ENCODE results near the gene TPCN1. TPM values are rescaled to one million over a fixed set of nuclear protein-coding genes. Genes with fewer than 3 reads are reported as not detected.

Gene TPCN1
- total RNA-seq, 2 donors from 2014 or later: 18.9 to 30.8 TPM

GRCh38 chr12:113274848-113275247 is 53.6 kb downstream of the TPCN1 start:
- Histone ChIP-seq H3K9me3 (ENCODE audit: control insufficient read depth, low read length) (no peaks in the 10 kb centered on the region), H3K4me3 (ENCODE audit: low read length) (no peak overlapping the region), H3K9ac (ENCODE audit: extremely low read depth, low read length, poor library complexity, severe bottlenecking) (no peak overlapping the region), H3K27ac (ENCODE audit: low read depth, low read length) (no peak overlapping the region), H3K36me3 (ENCODE audit: control insufficient read depth, insufficient read depth, low read length) (no peaks in the 10 kb centered on the region), H3K27me3 (ENCODE audit: control insufficient read depth, insufficient read depth, low read length, poor library complexity, severe bottlenecking) (no peaks in the 10 kb centered on the region), H3K4me1 (ENCODE audit: control insufficient read depth, insufficient read depth, low read length) (no peaks in the 10 kb centered on the region)
- peaks cover 7% of the 10 kb centered on the region for H3K36me3 Mint-ChIP-seq (ENCODE audit: low read depth)
- no peak for DNase-seq
- 97 to 100% methylated on average over 1 to 8 of the region's 8 CpGs for WGBS, 2 experiments (ENCODE audit: insufficient coverage in 1 of 2, insufficient read length in 1 of 2)
- no peak for TF ChIP-seq CTCF (conservative IDR thresholded peaks at IDR 0.05)
- H3K27me3 Mint-ChIP-seq (ENCODE audit: insufficient read depth): no peaks in the 10 kb centered on the region
- H3K9me3 Mint-ChIP-seq: no peaks in the 10 kb centered on the region
- no peak overlapping the region for H3K4me3 Mint-ChIP-seq
- no peak overlapping the region for H3K27ac Mint-ChIP-seq
- no peaks in the 10 kb centered on the region for H3K4me1 Mint-ChIP-seq

GRCh38 chr12:113276306-113276705 is 55.0 kb downstream of the TPCN1 start:
- no peaks in the 10 kb centered on the region for H3K36me3 ChIP-seq (ENCODE audit: control insufficient read depth, insufficient read depth, low read length)
- no peaks in the 10 kb centered on the region for H3K27me3 ChIP-seq (ENCODE audit: control insufficient read depth, insufficient read depth, low read length, poor library complexity, severe bottlenecking)
- Mint-ChIP-seq H3K27ac (no peak overlapping the region), H3K9me3 (no peaks in the 10 kb centered on the region), H3K4me1 (no peaks in the 10 kb centered on the region), H3K36me3 (ENCODE audit: low read depth) (peaks cover 5% of the 10 kb centered on the region), H3K27me3 (ENCODE audit: insufficient read depth) (no peaks in the 10 kb centered on the region), H3K4me3 (no peak overlapping the region)
- no peak overlapping the region for H3K9ac ChIP-seq (ENCODE audit: extremely low read depth, low read length, poor library complexity, severe bottlenecking)
- no peak for TF ChIP-seq CTCF (conservative IDR thresholded peaks at IDR 0.05)
- H3K4me1 ChIP-seq (ENCODE audit: control insufficient read depth, insufficient read depth, low read length): no peaks in the 10 kb centered on the region
- DNase-seq: no peak
- WGBS, 2 experiments (ENCODE audit: insufficient coverage in 1 of 2, insufficient read length in 1 of 2): 47 to 85% methylated on average over 2 to 8 of the region's 8 CpGs
- no peaks in the 10 kb centered on the region for H3K9me3 ChIP-seq (ENCODE audit: control insufficient read depth, low read length)
- peak overlapping the region; percentile 38 for H3K27ac ChIP-seq (ENCODE audit: low read depth, low read length)
- H3K4me3 ChIP-seq (ENCODE audit: low read length): no peak overlapping the region

- H3K27ac ChIP-seq (ENCODE audit: low read depth, low read length): no peak overlapping the region
- no peaks in the 10 kb centered on the region for H3K27me3 Mint-ChIP-seq (ENCODE audit: insufficient read depth)
- H3K4me3 Mint-ChIP-seq: no peak overlapping the region
- H3K4me1 ChIP-seq (ENCODE audit: control insufficient read depth, insufficient read depth, low read length): no peaks in the 10 kb centered on the region
- H3K27ac Mint-ChIP-seq: no peak overlapping the region
- peaks cover 5% of the 10 kb centered on the region for H3K36me3 Mint-ChIP-seq (ENCODE audit: low read depth)
- H3K9me3 ChIP-seq (ENCODE audit: control insufficient read depth, low read length): no peaks in the 10 kb centered on the region
- H3K4me3 ChIP-seq (ENCODE audit: low read length): no peak overlapping the region
- H3K27me3 ChIP-seq (ENCODE audit: control insufficient read depth, insufficient read depth, low read length, poor library complexity, severe bottlenecking): no peaks in the 10 kb centered on the region
- H3K9ac ChIP-seq (ENCODE audit: extremely low read depth, low read length, poor library complexity, severe bottlenecking): no peak overlapping the region
- no peaks in the 10 kb centered on the region for H3K9me3 Mint-ChIP-seq
- 83 to 95% methylated on average over 4 to 10 of the region's 10 CpGs for WGBS, 2 experiments (ENCODE audit: insufficient coverage in 1 of 2, insufficient read length in 1 of 2)
- DNase-seq: no peak
- TF ChIP-seq CTCF (conservative IDR thresholded peaks at IDR 0.05): no peak
- no peaks in the 10 kb centered on the region for H3K4me1 Mint-ChIP-seq
- no peaks in the 10 kb centered on the region for H3K36me3 ChIP-seq (ENCODE audit: control insufficient read depth, insufficient read depth, low read length)
These were observed 55.8 kb downstream of the TPCN1 start for GRCh38 chr12:113276946-113277500.

Measured in endodermal cell (in vitro differentiated cells).